SK-N-SH treated with all-trans-retinoic acid at 6 μM for 48 hours (cell line): Measurements from ENCODE around the gene FLT3.

ENCODE experiments used
- ARNTL ChIP-seq: fragments of 450-650 bp; formaldehyde crosslinking; IDR thresholded peaks from 2 replicates; pipeline ENCODE4 v1.5.0; 2020; ENCODE audit warnings: low read depth, mild to moderate bottlenecking, moderate library complexity, borderline replicate concordance
- BACH2 ChIP-seq: fragments of 250-450 bp; sonication (Bioruptor Pico); IDR thresholded peaks from 2 replicates; pipeline ENCODE4 v1.9.0; 2021; ENCODE audit warnings: mild to moderate bottlenecking, borderline replicate concordance
- CSRNP3 ChIP-seq: fragments of 250-450 bp; sonication (Bioruptor Pico); IDR thresholded peaks from 2 replicates; pipeline ENCODE4 v1.5.1; 2021; ENCODE audit warnings: mild to moderate bottlenecking, moderate library complexity
- ESRRG ChIP-seq: fragments of 250-450 bp; sonication (Bioruptor Pico); IDR thresholded peaks from 2 replicates; pipeline ENCODE4 v1.6.1; 2021; ENCODE audit warnings: mild to moderate bottlenecking
- OSR1 ChIP-seq: fragments of 250-450 bp; sonication (Bioruptor Pico); IDR thresholded peaks from 2 replicates; pipeline ENCODE4 v1.8.0; 2022; ENCODE audit warnings: moderate library complexity, mild to moderate bottlenecking, inconsistent platforms
- PPARA ChIP-seq: fragments of 250-450 bp; sonication (Bioruptor Pico); IDR thresholded peaks from 2 replicates; pipeline ENCODE4 v1.5.0; 2020; ENCODE audit warnings: mild to moderate bottlenecking, borderline replicate concordance
- SNAI2 ChIP-seq: fragments of 250-450 bp; sonication (Bioruptor Pico); IDR thresholded peaks from 2 replicates; pipeline ENCODE4 v1.5.0; 2020; ENCODE audit warnings: mild to moderate bottlenecking, moderate library complexity
- TOX ChIP-seq: fragments of 250-450 bp; sonication (Bioruptor Pico); IDR thresholded peaks from 2 replicates; pipeline ENCODE4 v1.8.0; 2021; ENCODE audit warnings: mild to moderate bottlenecking, moderate library complexity, borderline replicate concordance
- ZFP30 ChIP-seq: fragments of 450-650 bp; formaldehyde crosslinking; IDR thresholded peaks from 2 replicates; pipeline ENCODE4 v1.5.0; 2022; ENCODE audit warnings: mild to moderate bottlenecking, moderate library complexity
- ZNF70 ChIP-seq: fragments of 450-650 bp; formaldehyde crosslinking; IDR thresholded peaks from 2 replicates; pipeline ENCODE4 v1.5.0; 2020; ENCODE audit warnings: mild to moderate bottlenecking, moderate library complexity
- TF ChIP-seq, protein P1 (sequence below): fragments of 250-450 bp; sonication (Bioruptor Pico); IDR thresholded peaks from 2 replicates; pipeline ENCODE4 v1.5.0; 2020; ENCODE audit warnings: mild to moderate bottlenecking, moderate library complexity
- TF ChIP-seq, protein P2 (sequence below): fragments of 250-450 bp; sonication (Bioruptor Pico); IDR thresholded peaks from 2 replicates; pipeline ENCODE4 v1.8.0; 2020; ENCODE audit warnings: mild to moderate bottlenecking, moderate library complexity, borderline replicate concordance
- TF ChIP-seq, protein P3 (sequence below): fragments of 250-450 bp; sonication (Bioruptor Pico); IDR thresholded peaks from 2 replicates; pipeline ENCODE4 v1.5.1; 2020; ENCODE audit warnings: low read depth, mild to moderate bottlenecking, moderate library complexity

DNA sequence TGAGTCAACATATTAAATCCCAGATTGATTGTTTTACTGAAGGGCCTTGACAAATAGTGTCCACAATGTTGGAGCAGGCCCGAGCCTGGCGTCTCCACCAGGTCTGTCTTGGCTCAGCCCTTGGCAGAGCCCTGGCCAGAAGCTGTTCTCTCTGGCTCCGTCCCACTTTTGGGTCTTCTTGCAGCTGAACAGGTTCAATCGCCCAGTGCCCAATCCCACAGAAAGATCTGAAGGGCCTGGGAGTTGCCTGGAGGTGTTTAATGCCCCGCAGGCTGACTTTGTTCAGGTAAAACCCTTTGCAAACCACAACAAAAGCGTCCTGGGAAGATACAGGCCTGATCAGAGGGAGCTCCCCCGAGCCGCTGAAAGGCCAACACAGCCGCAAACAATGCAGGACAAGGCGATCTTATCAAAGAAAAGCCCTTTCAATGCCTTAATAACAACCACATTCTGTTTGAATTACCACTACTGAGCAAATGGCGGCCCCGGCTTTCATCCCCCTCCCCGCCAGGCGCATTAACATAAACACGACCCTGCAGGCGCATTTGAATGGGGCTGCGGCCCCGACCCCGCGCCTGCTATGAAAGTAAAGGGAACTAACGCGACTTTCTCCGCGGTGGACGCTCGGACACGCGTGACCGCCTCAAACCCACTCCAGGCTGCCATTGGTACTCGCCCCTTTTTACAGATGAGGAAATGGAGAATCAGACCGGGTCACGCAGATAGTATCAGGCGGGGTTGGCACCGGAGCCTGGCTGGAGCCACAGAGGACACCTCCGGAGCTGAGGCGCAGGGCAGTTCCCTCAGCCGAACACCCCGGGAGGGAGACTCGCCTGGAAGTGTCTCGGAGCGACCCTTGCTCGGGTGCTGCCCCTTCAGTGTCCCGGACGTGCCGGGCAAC, 134.4 kb downstream of the FLT3 start:
- TF ChIP-seq ZNF70 (no peak), CSRNP3 (no peak), PPARA (CRISPR knock-in tag) (no peak), ESRRG (CRISPR knock-in tag) (no peak), OSR1 (CRISPR knock-in tag) (no peak), ZFP30 (no peak), SNAI2 (CRISPR knock-in tag) (no peak), ARNTL (CRISPR knock-in tag) (no peak), TOX (no peak), BACH2 (CRISPR knock-in tag) (no peak)
- TF ChIP-seq, protein P1, sequence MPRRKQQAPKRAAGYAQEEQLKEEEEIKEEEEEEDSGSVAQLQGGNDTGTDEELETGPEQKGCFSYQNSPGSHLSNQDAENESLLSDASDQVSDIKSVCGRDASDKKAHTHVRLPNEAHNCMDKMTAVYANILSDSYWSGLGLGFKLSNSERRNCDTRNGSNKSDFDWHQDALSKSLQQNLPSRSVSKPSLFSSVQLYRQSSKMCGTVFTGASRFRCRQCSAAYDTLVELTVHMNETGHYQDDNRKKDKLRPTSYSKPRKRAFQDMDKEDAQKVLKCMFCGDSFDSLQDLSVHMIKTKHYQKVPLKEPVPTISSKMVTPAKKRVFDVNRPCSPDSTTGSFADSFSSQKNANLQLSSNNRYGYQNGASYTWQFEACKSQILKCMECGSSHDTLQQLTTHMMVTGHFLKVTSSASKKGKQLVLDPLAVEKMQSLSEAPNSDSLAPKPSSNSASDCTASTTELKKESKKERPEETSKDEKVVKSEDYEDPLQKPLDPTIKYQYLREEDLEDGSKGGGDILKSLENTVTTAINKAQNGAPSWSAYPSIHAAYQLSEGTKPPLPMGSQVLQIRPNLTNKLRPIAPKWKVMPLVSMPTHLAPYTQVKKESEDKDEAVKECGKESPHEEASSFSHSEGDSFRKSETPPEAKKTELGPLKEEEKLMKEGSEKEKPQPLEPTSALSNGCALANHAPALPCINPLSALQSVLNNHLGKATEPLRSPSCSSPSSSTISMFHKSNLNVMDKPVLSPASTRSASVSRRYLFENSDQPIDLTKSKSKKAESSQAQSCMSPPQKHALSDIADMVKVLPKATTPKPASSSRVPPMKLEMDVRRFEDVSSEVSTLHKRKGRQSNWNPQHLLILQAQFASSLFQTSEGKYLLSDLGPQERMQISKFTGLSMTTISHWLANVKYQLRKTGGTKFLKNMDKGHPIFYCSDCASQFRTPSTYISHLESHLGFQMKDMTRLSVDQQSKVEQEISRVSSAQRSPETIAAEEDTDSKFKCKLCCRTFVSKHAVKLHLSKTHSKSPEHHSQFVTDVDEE (CRISPR knock-in tag), result no peak
- TF ChIP-seq, protein P2, sequence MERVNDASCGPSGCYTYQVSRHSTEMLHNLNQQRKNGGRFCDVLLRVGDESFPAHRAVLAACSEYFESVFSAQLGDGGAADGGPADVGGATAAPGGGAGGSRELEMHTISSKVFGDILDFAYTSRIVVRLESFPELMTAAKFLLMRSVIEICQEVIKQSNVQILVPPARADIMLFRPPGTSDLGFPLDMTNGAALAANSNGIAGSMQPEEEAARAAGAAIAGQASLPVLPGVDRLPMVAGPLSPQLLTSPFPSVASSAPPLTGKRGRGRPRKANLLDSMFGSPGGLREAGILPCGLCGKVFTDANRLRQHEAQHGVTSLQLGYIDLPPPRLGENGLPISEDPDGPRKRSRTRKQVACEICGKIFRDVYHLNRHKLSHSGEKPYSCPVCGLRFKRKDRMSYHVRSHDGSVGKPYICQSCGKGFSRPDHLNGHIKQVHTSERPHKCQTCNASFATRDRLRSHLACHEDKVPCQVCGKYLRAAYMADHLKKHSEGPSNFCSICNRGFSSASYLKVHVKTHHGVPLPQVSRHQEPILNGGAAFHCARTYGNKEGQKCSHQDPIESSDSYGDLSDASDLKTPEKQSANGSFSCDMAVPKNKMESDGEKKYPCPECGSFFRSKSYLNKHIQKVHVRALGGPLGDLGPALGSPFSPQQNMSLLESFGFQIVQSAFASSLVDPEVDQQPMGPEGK (CRISPR knock-in tag), result no peak
- TF ChIP-seq, protein P3, sequence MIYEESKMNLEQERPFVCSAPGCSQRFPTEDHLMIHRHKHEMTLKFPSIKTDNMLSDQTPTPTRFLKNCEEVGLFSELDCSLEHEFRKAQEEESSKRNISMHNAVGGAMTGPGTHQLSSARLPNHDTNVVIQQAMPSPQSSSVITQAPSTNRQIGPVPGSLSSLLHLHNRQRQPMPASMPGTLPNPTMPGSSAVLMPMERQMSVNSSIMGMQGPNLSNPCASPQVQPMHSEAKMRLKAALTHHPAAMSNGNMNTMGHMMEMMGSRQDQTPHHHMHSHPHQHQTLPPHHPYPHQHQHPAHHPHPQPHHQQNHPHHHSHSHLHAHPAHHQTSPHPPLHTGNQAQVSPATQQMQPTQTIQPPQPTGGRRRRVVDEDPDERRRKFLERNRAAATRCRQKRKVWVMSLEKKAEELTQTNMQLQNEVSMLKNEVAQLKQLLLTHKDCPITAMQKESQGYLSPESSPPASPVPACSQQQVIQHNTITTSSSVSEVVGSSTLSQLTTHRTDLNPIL (CRISPR knock-in tag), result no peak
